Measurements from ENCODE around the gene ZNF862. TPM values are rescaled to one million over a fixed set of nuclear protein-coding genes. Genes with fewer than 3 reads are reported as not detected.
"Not testable (repeated sequence)": the region's sequence is repeated elsewhere in the genome, so short reads cannot be mapped to it uniquely, and the experiment has no call there.

ZNF862 gene
- total RNA-seq, 1 donor from 2014 or later: 16.4 TPM

GRCh38 chr7:149880638-149881311, 42.6 kb downstream of the ZNF862 start:
- no peak for DNase-seq (ENCODE audit: low read depth)

DNA sequence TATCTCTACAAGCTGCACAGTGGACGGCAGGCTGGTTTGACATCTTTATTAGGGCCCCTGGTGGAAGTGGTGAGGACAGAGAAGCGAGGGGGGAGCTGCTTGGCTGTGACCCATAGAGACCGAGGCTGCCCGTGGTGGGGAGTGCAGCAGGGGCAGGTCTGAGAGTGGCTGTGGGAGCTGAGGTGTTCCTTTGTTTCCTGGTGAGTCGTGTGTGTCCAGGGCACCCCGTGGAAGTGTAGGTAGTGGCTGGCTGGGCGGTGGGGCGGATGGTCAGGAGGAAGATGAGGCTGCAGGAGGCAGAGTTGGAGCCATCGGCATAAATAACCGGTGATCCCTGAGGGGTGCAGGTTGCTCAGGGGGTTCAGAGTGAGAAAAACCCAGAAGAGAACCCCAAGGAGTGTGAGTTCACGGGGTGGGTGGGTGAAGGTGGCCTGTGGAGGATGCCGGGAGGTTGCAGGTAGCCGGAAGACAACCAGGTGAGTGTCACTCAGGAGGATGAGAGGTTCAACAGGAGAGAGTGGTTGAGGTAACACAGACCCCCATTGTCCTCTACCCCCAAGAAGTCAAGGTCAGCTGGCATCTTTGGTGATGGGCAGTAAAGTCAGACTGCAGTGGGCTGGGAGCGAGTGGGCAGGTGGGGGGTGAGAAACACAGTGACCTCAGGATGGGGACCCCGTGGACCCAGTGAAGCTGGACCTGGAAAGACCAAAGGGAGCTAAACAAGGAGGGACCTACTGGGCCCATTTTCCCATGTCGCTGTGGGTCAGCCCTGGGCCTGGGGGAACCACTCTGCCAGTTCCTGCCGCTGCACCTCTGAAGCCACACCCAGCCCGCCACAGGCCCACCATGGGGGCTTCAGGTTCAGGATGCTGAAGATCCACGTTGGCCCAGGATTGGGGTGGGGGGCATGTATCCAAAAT, 43.4 kb downstream of the ZNF862 start:
- DNase-seq (ENCODE audit: low read depth): no peak

DNA sequence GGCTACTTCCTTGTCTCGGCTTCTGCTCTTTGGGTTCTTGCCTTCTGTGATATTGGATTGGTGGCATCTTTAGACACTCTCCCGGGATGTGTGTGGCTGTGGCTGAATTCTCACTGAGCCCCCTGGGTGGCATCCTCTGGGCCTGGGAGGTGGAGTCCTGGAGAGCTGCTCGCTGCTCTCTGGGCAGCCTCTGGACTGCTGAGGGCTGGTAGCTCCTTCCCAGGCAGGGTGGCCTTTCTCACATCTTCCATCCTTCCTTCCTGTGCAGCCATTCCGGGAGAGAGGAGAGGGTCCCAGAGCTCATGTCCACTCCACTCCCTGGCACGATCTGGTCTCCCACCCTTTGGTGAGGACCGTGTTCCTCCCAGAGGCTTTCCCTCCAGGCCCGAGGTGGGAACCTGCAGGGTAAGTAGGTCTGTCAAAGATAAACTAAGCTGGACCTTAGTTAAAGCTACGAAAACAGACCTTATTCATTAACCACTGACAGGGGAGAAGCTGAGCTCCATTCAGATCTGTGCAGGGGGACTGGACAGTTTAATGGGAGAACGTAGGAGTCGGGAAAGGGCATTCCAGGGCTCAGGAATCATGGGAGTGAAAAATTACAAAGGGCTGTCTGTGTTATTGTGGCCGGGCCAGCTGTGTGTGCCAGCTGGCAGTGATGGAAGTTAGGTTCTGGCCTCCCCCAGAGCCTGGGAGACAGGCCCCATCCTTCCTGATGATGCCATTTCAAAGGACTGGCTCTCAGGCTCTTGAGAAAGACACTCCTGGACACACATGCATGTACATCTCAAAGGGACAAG, 44.3 kb downstream of the ZNF862 start:
- no peak for DNase-seq (ENCODE audit: low read depth)

DNA sequence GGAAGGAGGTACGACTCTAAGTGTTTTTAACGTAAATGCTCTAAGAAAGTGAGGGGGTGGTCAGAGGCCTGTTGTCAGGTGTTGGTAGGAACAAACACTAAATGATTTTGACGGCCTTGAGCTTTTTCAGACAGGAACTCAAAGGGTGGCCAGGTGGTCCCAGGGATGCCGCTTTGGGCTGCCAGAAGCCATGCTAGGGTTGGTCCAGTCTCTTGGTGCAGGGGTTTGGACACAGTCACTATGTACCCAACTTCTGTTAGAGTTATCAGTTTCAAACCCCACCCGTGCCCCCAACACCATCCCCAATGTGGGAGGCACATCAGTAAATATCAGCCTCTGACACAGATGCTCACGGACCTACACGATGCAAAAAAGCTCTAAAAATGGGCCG, 44.9 kb downstream of the ZNF862 start:
- DNase-seq (ENCODE audit: low read depth): no peak

- DNase-seq (ENCODE audit: low read depth): peak; percentile 26
Observed at GRCh38 chr7:149883452-149883861, 45.3 kb downstream of the ZNF862 start.

DNA sequence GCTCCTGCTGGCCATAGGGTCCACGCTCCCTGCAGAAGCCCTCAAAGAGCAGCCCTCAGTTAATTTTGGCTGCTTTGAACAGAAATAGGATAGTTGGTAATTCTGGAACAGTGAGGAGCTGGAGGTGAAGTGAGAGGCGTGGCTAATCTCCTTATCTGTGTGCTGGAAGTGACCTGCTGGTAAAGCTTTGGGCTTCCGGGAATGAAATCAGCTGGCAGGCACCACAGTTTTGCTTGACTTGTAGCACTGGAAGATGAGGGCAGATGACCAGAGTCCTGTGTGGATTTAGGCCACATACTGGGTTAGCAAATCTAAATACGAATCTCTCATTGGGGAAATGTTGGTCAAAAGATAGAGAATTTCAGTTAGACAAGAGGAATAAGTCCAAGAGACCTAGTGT, 45.8 kb downstream of the ZNF862 start:
- no peak for DNase-seq (ENCODE audit: low read depth)

GRCh38 chr7:149884541-149884940, 46.4 kb downstream of the ZNF862 start:
- no peak for DNase-seq (ENCODE audit: low read depth)

GRCh38 chr7:149885191-149886017, 47.2 kb downstream of the ZNF862 start:
- no peak for DNase-seq (ENCODE audit: low read depth)

DNA sequence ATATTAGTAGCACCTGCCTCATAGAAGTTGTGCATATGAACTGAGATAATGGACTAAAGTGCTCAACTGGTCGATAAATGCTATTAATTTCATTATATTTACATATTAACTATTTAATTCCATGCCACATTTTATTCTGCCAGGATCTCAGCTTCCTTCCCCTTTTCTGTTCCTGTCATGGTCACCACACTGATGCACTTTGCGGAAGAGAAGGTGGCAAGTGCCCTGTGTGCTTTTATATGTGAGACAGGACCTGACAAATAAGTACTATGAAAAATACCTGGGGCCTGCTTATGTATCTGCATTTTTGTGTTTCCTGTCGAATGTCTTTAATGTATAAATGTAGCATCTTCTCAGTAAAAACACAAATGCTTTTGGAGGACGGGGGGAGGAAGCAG, 47.8 kb downstream of the ZNF862 start:
- no peak for DNase-seq (ENCODE audit: low read depth)

DNA sequence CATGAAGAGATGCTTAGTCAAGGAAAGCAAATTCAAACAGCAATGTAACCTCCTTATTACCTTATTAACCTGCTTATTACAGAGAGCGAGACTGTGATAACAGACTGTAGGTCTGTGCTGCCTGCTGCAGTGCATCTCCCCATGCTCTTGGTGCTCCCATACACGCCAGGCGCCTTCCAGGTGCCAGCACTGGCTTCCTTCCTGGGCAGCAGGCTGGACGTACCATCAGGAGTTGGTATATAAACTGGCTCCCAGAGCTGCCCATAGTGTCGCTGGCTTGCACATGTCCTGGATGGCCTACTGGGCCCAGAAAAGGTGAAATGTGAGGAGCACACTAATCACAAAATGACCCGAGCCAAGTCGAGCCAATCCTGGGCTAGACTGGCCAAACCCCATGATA, 49.1 kb downstream of the ZNF862 start:
- DNase-seq (ENCODE audit: low read depth): no peak

GRCh38 chr7:149890715-149891114, 52.5 kb downstream of the ZNF862 start:
- not testable (repeated sequence) for DNase-seq (ENCODE audit: low read depth)

GRCh38 chr7:149894957-149895356, 56.8 kb downstream of the ZNF862 start:
- DNase-seq (ENCODE audit: low read depth): not testable (repeated sequence)

- DNase-seq (ENCODE audit: low read depth): not testable (repeated sequence)
Observed at GRCh38 chr7:149907776-149908376, 69.7 kb downstream of the ZNF862 start.

DNA sequence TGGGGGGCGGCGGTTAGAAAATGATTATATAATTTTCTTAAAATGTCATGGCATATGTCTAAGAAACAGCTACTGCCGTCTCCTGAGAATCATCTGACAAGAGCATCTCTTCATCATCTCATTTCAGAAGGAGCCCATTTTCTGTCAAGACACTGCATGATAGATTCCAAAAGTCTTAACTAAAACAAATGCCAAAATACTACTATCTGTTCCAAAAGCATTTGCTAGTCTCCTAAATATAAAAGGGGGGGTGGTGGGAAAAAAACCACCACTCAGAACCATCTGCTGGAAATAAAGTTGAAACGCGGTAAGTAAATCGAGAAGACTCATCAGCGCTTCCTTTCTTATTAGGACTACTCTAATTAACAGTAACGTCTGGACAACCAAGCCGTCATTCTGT, 72.0 kb downstream of the ZNF862 start:
- not testable (repeated sequence) for DNase-seq (ENCODE audit: low read depth)

- DNase-seq (ENCODE audit: low read depth): peak; percentile 9
Observed at GRCh38 chr7:149912126-149912525, 74.0 kb downstream of the ZNF862 start.

Other genes with a start within 250 kb of the ZNF862 start
- gene ZNF467, start 64.8 kb upstream of the ZNF862 start, total RNA-seq: under 0.01 and 3.0 TPM in 2 replicates
- 14.4 and 15.9 TPM in 2 replicates for gene ATP6V0E2, start 35.6 kb downstream of the ZNF862 start, total RNA-seq

All from renal cortical epithelial cell (primary cell).